Activated CD8-positive, alpha-beta T cell treated with anti-CD3 and anti-CD28 coated beads for 36 hours (primary cell): ENCODE data around the gene C2CD4A. TPM values are rescaled to one million over a fixed set of nuclear protein-coding genes. Genes with fewer than 3 reads are reported as not detected.

ENCODE experiments used
- ATAC-seq: fragments of 200-7000 bp; cut with Tn5 transposase; one replicate; pipeline ENCODE4 v1.10.0; 2021; ENCODE audit warnings: mild to moderate bottlenecking, moderate library complexity
- CTCF ChIA-PET: fragments of 350-600 bp; sonication (Branson Sonifier 250); formaldehyde crosslinking; loops from one replicate; lab custom pipeline; 2021; ENCODE audit warnings: antibody characterized with exemption; lab: Charles Lee
- POLR2A ChIA-PET: fragments of 350-600 bp; sonication (Branson Sonifier 250); formaldehyde crosslinking; loops from one replicate; lab custom pipeline; 2021; ENCODE audit warnings: antibody characterized with exemption; lab: Charles Lee
- DNase-seq: peaks from one replicate; pipeline ENCODE4 v3.0.0-alpha.2; 2020
- H3K27ac Mint-ChIP-seq: one replicate; pipeline ENCODE4 v1.8.0; 2021; ENCODE audit warnings: mild to moderate bottlenecking, mixed read lengths
- H3K27me3 Mint-ChIP-seq: one replicate; pipeline ENCODE4 v1.8.0; 2021; ENCODE audit warnings: mixed read lengths
- H3K36me3 Mint-ChIP-seq: one replicate; pipeline ENCODE4 v1.8.0; 2021; ENCODE audit warnings: low read depth, mixed read lengths
- H3K4me1 Mint-ChIP-seq: one replicate; pipeline ENCODE4 v1.8.0; 2021; ENCODE audit warnings: low read depth, mixed read lengths
- H3K4me3 Mint-ChIP-seq: one replicate; pipeline ENCODE4 v1.8.0; 2021; ENCODE audit warnings: mild to moderate bottlenecking, moderate library complexity, mixed read lengths
- H3K9me3 Mint-ChIP-seq: one replicate; pipeline ENCODE4 v1.8.0; 2021; ENCODE audit warnings: mixed read lengths
- intact Hi-C: fragments of 100-400 bp; cut with micrococcal nuclease; formaldehyde crosslinking; loops from one replicate; pipeline ENCODE4 v1.10.0; 2022
- total RNA-seq, 2 experiments: library from RNA; stranded (reverse); gene quantifications; one replicate each; pipeline ENCODE4 v1.2.3, GENCODE V29; 2021
- TF ChIP-seq, protein P1 (sequence below): fragments of 200-600 bp; IDR thresholded peaks from one replicate; pipeline ENCODE4 v1.8.0; 2022; ENCODE audit warnings: antibody characterized with exemption, mild to moderate bottlenecking

The C2CD4A gene
- total RNA-seq, 2 experiments from 2014 or later = 0.67 to 1.0 TPM

DNA sequence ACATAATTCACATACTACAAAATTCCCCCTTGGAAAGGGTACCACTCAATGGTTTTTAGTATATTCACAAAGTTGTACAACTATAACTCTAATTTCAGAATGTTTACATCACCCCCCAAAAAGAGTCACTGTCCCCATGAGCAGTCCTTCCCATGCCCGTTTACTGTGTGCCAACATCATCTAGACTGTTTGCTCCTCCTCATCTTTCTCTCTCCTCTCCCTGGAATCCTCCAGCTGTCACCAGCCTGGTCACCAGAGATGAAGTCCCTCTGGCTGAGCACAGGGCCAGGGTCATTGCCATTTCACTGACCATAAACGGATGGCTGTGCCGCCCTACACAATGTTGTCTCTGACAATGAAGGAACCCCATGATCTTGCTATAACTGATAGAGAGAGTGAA lies 53.1 kb downstream of the C2CD4A start:
- DNase-seq (no peak), ATAC-seq (no peak)
- Mint-ChIP-seq H3K27me3 (no peaks in the 10 kb centered on the region), H3K36me3 (no peaks in the 10 kb centered on the region), H3K4me1 (peaks cover 52% of the 10 kb centered on the region), H3K9me3 (peaks cover 2% of the 10 kb centered on the region), H3K27ac (peak overlapping the region; percentile 80), H3K4me3 (no peak overlapping the region)
- TF ChIP-seq, protein P1, sequence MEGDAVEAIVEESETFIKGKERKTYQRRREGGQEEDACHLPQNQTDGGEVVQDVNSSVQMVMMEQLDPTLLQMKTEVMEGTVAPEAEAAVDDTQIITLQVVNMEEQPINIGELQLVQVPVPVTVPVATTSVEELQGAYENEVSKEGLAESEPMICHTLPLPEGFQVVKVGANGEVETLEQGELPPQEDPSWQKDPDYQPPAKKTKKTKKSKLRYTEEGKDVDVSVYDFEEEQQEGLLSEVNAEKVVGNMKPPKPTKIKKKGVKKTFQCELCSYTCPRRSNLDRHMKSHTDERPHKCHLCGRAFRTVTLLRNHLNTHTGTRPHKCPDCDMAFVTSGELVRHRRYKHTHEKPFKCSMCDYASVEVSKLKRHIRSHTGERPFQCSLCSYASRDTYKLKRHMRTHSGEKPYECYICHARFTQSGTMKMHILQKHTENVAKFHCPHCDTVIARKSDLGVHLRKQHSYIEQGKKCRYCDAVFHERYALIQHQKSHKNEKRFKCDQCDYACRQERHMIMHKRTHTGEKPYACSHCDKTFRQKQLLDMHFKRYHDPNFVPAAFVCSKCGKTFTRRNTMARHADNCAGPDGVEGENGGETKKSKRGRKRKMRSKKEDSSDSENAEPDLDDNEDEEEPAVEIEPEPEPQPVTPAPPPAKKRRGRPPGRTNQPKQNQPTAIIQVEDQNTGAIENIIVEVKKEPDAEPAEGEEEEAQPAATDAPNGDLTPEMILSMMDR = no peak
- CTCF ChIA-PET = no interaction called here
- POLR2A ChIA-PET = no interaction called here
- intact Hi-C loops = no loop called here

Other genes starting within 250 kb of the C2CD4A start
- gene VPS13C, start 6.5 kb upstream of the C2CD4A start, total RNA-seq = 10 to 100 TPM; 41.4 to 45.9 TPM
- gene C2CD4B, start 98.3 kb downstream of the C2CD4A start, total RNA-seq = under 1 TPM; 0.38 to 0.43 TPM